ENCODE measurements around the gene RNF44. TPM values are rescaled to one million over a fixed set of nuclear protein-coding genes. Genes with fewer than 3 reads are reported as not detected.
A peak's percentile ranks its signal among the peaks of the same experiment; 100 is the strongest.

The RNF44 gene
- total RNA-seq, 1 experiment from 2014 or later: 113 TPM

DNA sequence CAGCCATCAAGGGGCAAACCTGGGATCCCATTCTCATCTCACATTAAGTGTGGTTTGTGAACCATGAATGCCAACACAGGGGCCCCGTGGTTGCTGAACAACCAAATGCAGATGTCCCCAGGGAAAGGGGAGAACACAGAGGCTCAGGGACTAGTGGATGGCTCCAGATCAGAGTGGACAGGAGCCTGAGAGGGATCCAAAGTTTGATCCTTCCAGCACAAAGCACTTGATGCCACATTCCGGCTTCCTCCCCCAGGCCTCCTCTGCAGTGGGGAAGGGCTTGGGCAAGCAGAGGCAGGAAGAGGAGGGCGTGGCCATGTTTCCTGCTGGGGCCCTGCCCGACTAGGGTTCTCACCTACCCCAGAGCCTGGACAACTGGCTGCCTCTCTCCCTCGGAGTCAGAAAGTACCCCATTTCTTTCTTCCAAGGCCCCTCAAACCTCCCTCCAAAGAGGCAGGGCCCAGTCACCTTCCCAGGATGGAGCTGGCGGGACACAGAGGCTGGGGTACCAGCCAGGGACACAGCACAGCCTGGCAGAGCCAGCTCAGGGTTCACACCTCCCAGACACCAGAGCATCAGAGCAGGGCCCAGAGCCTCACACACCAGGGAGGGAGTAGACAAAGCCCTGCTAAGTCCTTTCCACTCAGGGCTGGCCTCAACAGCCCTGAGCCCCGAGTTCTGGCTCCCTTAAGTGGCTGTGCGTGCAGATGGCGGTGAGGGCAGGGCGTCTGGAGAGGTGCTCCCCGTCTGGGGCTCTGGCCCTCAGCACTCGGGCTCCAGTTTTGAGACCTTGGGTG is 4.3 kb upstream of the RNF44 start:
- POLR2A ChIA-PET: no interaction called here
- Histone ChIP-seq H3K27ac (ENCODE audit: low read length) (peak overlapping the region; percentile 86), H3K27me3 (ENCODE audit: control insufficient read depth, insufficient read depth, low read length) (no peaks in the 10 kb centered on the region), H3K4me3 (ENCODE audit: low read depth in 2 of 2, low read length in 2 of 2) (peak overlapping the region in 1 of 2 experiments; percentile 69; a peak in 2 of 4 replicates), H3K9me3 (ENCODE audit: control insufficient read depth, insufficient read depth, low read depth, low read length) (no peaks in the 10 kb centered on the region), H3K4me1 (ENCODE audit: control insufficient read depth, insufficient read depth, low read length) (peaks cover 44% of the 10 kb centered on the region), H3K36me3 (ENCODE audit: control insufficient read depth, insufficient read depth, low read length) (peaks cover 6% of the 10 kb centered on the region)
- BruUV-seq (replicated peaks): no TSS peak
- ATAC-seq: no peak
- no peak for DNase-seq (ENCODE audit: low read depth, low spot score)
- CTCF ChIA-PET: no interaction called here
- TF ChIP-seq POLR2AphosphoS5 (IDR thresholded peaks at IDR 0.05; ENCODE audit: low read depth, low read length) (no peak), TCF7L2 (IDR thresholded peaks at IDR 0.05; ENCODE audit: low read depth, low read length) (no peak), SIN3A (IDR thresholded peaks at IDR 0.05; ENCODE audit: borderline replicate concordance, insufficient read depth, low read depth, low read length) (no peak)
- TF ChIP-seq, protein P1, sequence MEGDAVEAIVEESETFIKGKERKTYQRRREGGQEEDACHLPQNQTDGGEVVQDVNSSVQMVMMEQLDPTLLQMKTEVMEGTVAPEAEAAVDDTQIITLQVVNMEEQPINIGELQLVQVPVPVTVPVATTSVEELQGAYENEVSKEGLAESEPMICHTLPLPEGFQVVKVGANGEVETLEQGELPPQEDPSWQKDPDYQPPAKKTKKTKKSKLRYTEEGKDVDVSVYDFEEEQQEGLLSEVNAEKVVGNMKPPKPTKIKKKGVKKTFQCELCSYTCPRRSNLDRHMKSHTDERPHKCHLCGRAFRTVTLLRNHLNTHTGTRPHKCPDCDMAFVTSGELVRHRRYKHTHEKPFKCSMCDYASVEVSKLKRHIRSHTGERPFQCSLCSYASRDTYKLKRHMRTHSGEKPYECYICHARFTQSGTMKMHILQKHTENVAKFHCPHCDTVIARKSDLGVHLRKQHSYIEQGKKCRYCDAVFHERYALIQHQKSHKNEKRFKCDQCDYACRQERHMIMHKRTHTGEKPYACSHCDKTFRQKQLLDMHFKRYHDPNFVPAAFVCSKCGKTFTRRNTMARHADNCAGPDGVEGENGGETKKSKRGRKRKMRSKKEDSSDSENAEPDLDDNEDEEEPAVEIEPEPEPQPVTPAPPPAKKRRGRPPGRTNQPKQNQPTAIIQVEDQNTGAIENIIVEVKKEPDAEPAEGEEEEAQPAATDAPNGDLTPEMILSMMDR (IDR thresholded peaks at IDR 0.05): no peak
- TF ChIP-seq, protein P2, sequence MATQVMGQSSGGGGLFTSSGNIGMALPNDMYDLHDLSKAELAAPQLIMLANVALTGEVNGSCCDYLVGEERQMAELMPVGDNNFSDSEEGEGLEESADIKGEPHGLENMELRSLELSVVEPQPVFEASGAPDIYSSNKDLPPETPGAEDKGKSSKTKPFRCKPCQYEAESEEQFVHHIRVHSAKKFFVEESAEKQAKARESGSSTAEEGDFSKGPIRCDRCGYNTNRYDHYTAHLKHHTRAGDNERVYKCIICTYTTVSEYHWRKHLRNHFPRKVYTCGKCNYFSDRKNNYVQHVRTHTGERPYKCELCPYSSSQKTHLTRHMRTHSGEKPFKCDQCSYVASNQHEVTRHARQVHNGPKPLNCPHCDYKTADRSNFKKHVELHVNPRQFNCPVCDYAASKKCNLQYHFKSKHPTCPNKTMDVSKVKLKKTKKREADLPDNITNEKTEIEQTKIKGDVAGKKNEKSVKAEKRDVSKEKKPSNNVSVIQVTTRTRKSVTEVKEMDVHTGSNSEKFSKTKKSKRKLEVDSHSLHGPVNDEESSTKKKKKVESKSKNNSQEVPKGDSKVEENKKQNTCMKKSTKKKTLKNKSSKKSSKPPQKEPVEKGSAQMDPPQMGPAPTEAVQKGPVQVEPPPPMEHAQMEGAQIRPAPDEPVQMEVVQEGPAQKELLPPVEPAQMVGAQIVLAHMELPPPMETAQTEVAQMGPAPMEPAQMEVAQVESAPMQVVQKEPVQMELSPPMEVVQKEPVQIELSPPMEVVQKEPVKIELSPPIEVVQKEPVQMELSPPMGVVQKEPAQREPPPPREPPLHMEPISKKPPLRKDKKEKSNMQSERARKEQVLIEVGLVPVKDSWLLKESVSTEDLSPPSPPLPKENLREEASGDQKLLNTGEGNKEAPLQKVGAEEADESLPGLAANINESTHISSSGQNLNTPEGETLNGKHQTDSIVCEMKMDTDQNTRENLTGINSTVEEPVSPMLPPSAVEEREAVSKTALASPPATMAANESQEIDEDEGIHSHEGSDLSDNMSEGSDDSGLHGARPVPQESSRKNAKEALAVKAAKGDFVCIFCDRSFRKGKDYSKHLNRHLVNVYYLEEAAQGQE (IDR thresholded peaks at IDR 0.05; ENCODE audit: insufficient read depth in 1 of 2, low read depth in 2 of 2, low read length in 1 of 2): no peak
- intact Hi-C loops (cut with micrococcal nuclease; ENCODE audit: unreplicated experiment): no loop called here
- in situ Hi-C loops (cut with HindIII; ENCODE audit: low pct_unique_long_range_greater_than_20kb, low sequenced_read_pairs): no loop called here

DNA sequence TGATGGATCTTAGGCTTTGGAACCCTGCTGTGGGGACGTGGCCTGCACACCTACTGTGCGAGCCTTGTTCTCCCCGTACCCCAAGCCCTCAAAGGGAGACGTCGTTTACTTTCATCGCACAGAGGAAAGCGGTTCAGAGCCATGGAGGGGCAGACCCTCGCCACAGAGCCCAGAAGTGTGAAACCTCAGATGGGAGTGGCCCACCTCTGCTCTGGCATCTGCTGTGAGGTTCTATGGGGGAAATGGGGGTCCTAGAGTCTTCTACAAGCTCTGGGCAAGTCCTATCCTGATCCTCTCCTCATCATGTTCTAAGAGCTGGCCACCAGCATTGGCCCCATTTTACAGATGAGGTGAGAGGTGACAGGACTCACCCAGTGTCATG is 3.7 kb upstream of the RNF44 start:
- no peak overlapping the region for H3K4me3 ChIP-seq (ENCODE audit: low read depth in 2 of 2, low read length in 2 of 2)
- peak overlapping the region; percentile 86 for H3K27ac ChIP-seq (ENCODE audit: low read length)
- intact Hi-C loops (cut with micrococcal nuclease; ENCODE audit: unreplicated experiment): no loop called here
- H3K4me1 ChIP-seq (ENCODE audit: control insufficient read depth, insufficient read depth, low read length): peaks cover 44% of the 10 kb centered on the region
- TF ChIP-seq, protein P2 (IDR thresholded peaks at IDR 0.05; ENCODE audit: insufficient read depth in 1 of 2, low read depth in 2 of 2, low read length in 1 of 2): no peak
- no peak for TF ChIP-seq SIN3A (IDR thresholded peaks at IDR 0.05; ENCODE audit: borderline replicate concordance, insufficient read depth, low read depth, low read length)
- ChIA-PET CTCF (no interaction called here), POLR2A (no interaction called here)
- in situ Hi-C loops (cut with HindIII; ENCODE audit: low pct_unique_long_range_greater_than_20kb, low sequenced_read_pairs): no loop called here
- BruUV-seq (replicated peaks): no TSS peak
- no peaks in the 10 kb centered on the region for H3K9me3 ChIP-seq (ENCODE audit: control insufficient read depth, insufficient read depth, low read depth, low read length)
- peaks cover 6% of the 10 kb centered on the region for H3K36me3 ChIP-seq (ENCODE audit: control insufficient read depth, insufficient read depth, low read length)
- DNase-seq (ENCODE audit: low read depth, low spot score) (no peak), ATAC-seq (no peak)
- no peaks in the 10 kb centered on the region for H3K27me3 ChIP-seq (ENCODE audit: control insufficient read depth, insufficient read depth, low read length)
